GM21723 (cell line): Measurements from ENCODE around the gene EMID1.
A peak's percentile ranks its signal among the peaks of the same experiment; 100 is the strongest.

ENCODE experiments used
- ATAC-seq: cut with Tn5 transposase; IDR thresholded peaks from one replicate; pipeline ENCODE4 v1.9.1; 2021; ENCODE audit warnings: mild to moderate bottlenecking, moderate library complexity; ENCODE audit not compliant: unreplicated experiment

Gene EMID1

GRCh38 chr22:29194184-29194583 lies 11.5 kb upstream of the EMID1 start:
- ATAC-seq, result no peak

GRCh38 chr22:29195118-29195963 lies 10.4 kb upstream of the EMID1 start:
- ATAC-seq, result no peak

- ATAC-seq, result no peak
These were observed 9.6 kb upstream of the EMID1 start for GRCh38 chr22:29195964-29196666.

- no peak for ATAC-seq
These were observed 8.6 kb upstream of the EMID1 start for GRCh38 chr22:29197096-29197495.

GRCh38 chr22:29198240-29198639 lies 7.5 kb upstream of the EMID1 start:
- ATAC-seq, result no peak

- ATAC-seq, result no peak
These were observed 5.8 kb upstream of the EMID1 start for GRCh38 chr22:29199702-29200400.

GRCh38 chr22:29200901-29201300 lies 4.8 kb upstream of the EMID1 start:
- ATAC-seq, result no peak

- ATAC-seq, result no peak
These were observed 3.9 kb upstream of the EMID1 start for GRCh38 chr22:29201782-29202181.

GRCh38 chr22:29202212-29203192 lies 3.2 kb upstream of the EMID1 start:
- ATAC-seq, result peak; percentile 76

GRCh38 chr22:29203488-29204454 lies 1.9 kb upstream of the EMID1 start:
- no peak for ATAC-seq

GRCh38 chr22:29204455-29205183 lies 1.1 kb upstream of the EMID1 start:
- no peak for ATAC-seq

- no peak for ATAC-seq
These were observed 473 bp upstream of the EMID1 start for GRCh38 chr22:29205252-29205593.

- ATAC-seq, result no peak
These were observed 911 bp downstream of the EMID1 start for GRCh38 chr22:29206372-29207242.

GRCh38 chr22:29207243-29207550 lies 1.5 kb downstream of the EMID1 start:
- no peak for ATAC-seq

GRCh38 chr22:29207562-29208501 lies 2.1 kb downstream of the EMID1 start:
- no peak for ATAC-seq

- no peak for ATAC-seq
These were observed 2.8 kb downstream of the EMID1 start for GRCh38 chr22:29208502-29208862.
